Measurements from ENCODE around the gene KDM2B. TPM values are rescaled to one million over a fixed set of nuclear protein-coding genes. Genes with fewer than 3 reads are reported as not detected.

KDM2B gene
- total RNA-seq, 4 donors from 2014 or later = 13.6 to 23.5 (median 20.0) TPM

GRCh38 chr12:121443193-121443870, 137.5 kb downstream of the KDM2B start:
- peaks cover 16 to 65% (median 54%) of the 10 kb centered on the region in 4 donors for H3K36me3 ChIP-seq
- H3K27ac ChIP-seq (replicated peaks in 1 of 4) = peak overlapping the region in 1 of 4 donors; percentile 25
- no peak for DNase-seq (ENCODE audit: extremely low spot score)
- TF ChIP-seq POLR2AphosphoS5 (IDR thresholded peaks at IDR 0.05) = peak; percentile 38 to 46
- peak; percentile 89 to 97 (median 93) for TF ChIP-seq CTCF (IDR thresholded peaks at IDR 0.05)
- TF ChIP-seq EP300 (IDR thresholded peaks at IDR 0.05) = no peak
- TF ChIP-seq POLR2A (IDR thresholded peaks at IDR 0.05; ENCODE audit: low read depth) = no peak
- H3K4me3 ChIP-seq = no peak overlapping the region
- intact Hi-C loops (cut with DNase I) = loop anchor here (1.0 to 5.0 kb wide), 2 partner anchors 91 to 109 kb away; partner anchors contain the start of gene ANAPC5
- H3K27me3 ChIP-seq = no peaks in the 10 kb centered on the region
- no peaks in the 10 kb centered on the region for H3K9me3 ChIP-seq
- 54% methylated on average over 11 of the region's 20 CpGs for WGBS
- H3K4me1 ChIP-seq = peaks cover 5 to 20% (median 12%) of the 10 kb centered on the region in 4 donors

GRCh38 chr12:121442028-121442948, 138.5 kb downstream of the KDM2B start:
- 93% methylated on average over 37 of the region's 68 CpGs for WGBS
- H3K36me3 ChIP-seq = peaks cover 16 to 75% (median 56%) of the 10 kb centered on the region in 4 donors
- TF ChIP-seq POLR2AphosphoS5 (IDR thresholded peaks at IDR 0.05) (no peak), CTCF (IDR thresholded peaks at IDR 0.05) (no peak), EP300 (IDR thresholded peaks at IDR 0.05) (no peak), POLR2A (IDR thresholded peaks at IDR 0.05; ENCODE audit: low read depth) (no peak)

GRCh38 chr12:121441555-121441954, 139.3 kb downstream of the KDM2B start:
- Histone ChIP-seq H3K4me1 (peaks cover 5 to 20% (median 12%) of the 10 kb centered on the region in 4 donors), H3K36me3 (peaks cover 16 to 75% (median 59%) of the 10 kb centered on the region in 4 donors), H3K9me3 (no peaks in the 10 kb centered on the region), H3K27ac (replicated peaks in 1 of 4) (no peak overlapping the region), H3K4me3 (no peak overlapping the region), H3K27me3 (no peaks in the 10 kb centered on the region)
- no peak for DNase-seq (ENCODE audit: extremely low spot score)
- no peak for TF ChIP-seq POLR2AphosphoS5 (IDR thresholded peaks at IDR 0.05)
- no peak for TF ChIP-seq EP300 (IDR thresholded peaks at IDR 0.05)
- no peak for TF ChIP-seq CTCF (IDR thresholded peaks at IDR 0.05)
- TF ChIP-seq POLR2A (IDR thresholded peaks at IDR 0.05; ENCODE audit: low read depth) = no peak
- whole genome bisulfite sequencing = 98% methylated on average over 14 of the region's 17 CpGs
- intact Hi-C loops (cut with DNase I) = loop anchor here (5.0 kb wide), 1 partner anchor 89 kb away; the partner anchor contains the start of gene ANAPC5

More at GRCh38 chr12:121442028-121442948, 138.5 kb downstream of the KDM2B start:
- Histone ChIP-seq H3K27me3 (no peaks in the 10 kb centered on the region), H3K27ac (replicated peaks in 1 of 4) (no peak overlapping the region), H3K9me3 (no peaks in the 10 kb centered on the region), H3K4me1 (peaks cover 5 to 20% (median 12%) of the 10 kb centered on the region in 4 donors), H3K4me3 (no peak overlapping the region)
- intact Hi-C loops (cut with DNase I) = loop anchor here (5.0 kb wide), 1 partner anchor 90 kb away; the partner anchor contains the start of gene ANAPC5
- no peak for DNase-seq (ENCODE audit: extremely low spot score)

- no peak for DNase-seq (ENCODE audit: extremely low spot score)
- intact Hi-C loops (cut with DNase I) = loop anchor here (5.0 kb wide), 1 partner anchor 88 kb away; the partner anchor contains the start of gene ANAPC5
- peaks cover 16 to 78% (median 61%) of the 10 kb centered on the region in 4 donors for H3K36me3 ChIP-seq
- no peak for TF ChIP-seq POLR2AphosphoS5 (IDR thresholded peaks at IDR 0.05)
- no peak for TF ChIP-seq CTCF (IDR thresholded peaks at IDR 0.05)
- no peak for TF ChIP-seq POLR2A (IDR thresholded peaks at IDR 0.05; ENCODE audit: low read depth)
- no peak for TF ChIP-seq EP300 (IDR thresholded peaks at IDR 0.05)
- H3K4me3 ChIP-seq = no peak overlapping the region
- no peak overlapping the region for H3K27ac ChIP-seq (replicated peaks in 1 of 4)
- 97% methylated on average over 5 of the region's 15 CpGs for WGBS
- no peaks in the 10 kb centered on the region for H3K27me3 ChIP-seq
- H3K9me3 ChIP-seq = no peaks in the 10 kb centered on the region
- H3K4me1 ChIP-seq = peaks cover 5 to 20% (median 12%) of the 10 kb centered on the region in 4 donors
Observed at GRCh38 chr12:121440768-121441167, 140.1 kb downstream of the KDM2B start.

Data from esophagus muscularis mucosa (tissue), 4 donors.